HTR-8/SVneo (cell line): ENCODE results near the gene MX1.

Source experiments
- DNase-seq: peaks from one replicate; pipeline ENCODE4 v3.0.0; 2011; ENCODE audit warnings: low spot score, mixed read lengths; ENCODE audit not compliant: insufficient read length
- FAIRE-seq: peaks from 2 replicates; lab custom pipeline; 2011; peaks lifted over from hg19 to GRCh38; lab: Jason Lieb, UNC

The MX1 gene

GRCh38 chr21:41508415-41509144 is 82.5 kb downstream of the MX1 start:
- FAIRE-seq = no peak
- DNase-seq = no peak
